GM11168 (cell line): ENCODE measurements around the gene PCDHA3.
"Not testable (repeated sequence)": the region's sequence is repeated elsewhere in the genome, so short reads cannot be mapped to it uniquely, and the experiment has no call there.

ENCODE experiments used
- in situ Hi-C: fragments of 300-500 bp; cut with MboI; formaldehyde crosslinking; loops from one replicate; pipeline ENCODE4 v1.12.0; 2022; ENCODE audit warnings: low sequenced_read_pairs; ENCODE audit not compliant: unreplicated experiment

The PCDHA3 gene

DNA sequence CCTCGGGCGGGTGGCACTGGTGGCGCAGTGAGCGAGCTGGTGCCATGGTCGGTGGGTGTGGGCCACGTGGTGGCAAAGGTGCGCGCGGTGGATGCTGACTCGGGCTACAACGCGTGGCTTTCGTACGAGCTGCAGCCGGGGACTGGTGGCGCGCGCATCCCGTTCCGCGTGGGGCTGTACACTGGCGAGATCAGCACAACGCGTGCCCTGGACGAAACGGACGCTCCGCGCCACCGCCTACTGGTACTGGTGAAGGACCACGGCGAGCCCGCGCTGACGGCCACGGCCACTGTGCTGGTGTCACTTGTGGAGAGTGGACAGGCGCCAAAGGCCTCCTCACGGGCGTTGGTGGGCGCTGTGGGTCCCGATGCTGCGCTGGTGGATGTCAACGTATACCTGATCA lies 8.0 kb downstream of the PCDHA3 start:
- in situ Hi-C loops = no loop called here

DNA sequence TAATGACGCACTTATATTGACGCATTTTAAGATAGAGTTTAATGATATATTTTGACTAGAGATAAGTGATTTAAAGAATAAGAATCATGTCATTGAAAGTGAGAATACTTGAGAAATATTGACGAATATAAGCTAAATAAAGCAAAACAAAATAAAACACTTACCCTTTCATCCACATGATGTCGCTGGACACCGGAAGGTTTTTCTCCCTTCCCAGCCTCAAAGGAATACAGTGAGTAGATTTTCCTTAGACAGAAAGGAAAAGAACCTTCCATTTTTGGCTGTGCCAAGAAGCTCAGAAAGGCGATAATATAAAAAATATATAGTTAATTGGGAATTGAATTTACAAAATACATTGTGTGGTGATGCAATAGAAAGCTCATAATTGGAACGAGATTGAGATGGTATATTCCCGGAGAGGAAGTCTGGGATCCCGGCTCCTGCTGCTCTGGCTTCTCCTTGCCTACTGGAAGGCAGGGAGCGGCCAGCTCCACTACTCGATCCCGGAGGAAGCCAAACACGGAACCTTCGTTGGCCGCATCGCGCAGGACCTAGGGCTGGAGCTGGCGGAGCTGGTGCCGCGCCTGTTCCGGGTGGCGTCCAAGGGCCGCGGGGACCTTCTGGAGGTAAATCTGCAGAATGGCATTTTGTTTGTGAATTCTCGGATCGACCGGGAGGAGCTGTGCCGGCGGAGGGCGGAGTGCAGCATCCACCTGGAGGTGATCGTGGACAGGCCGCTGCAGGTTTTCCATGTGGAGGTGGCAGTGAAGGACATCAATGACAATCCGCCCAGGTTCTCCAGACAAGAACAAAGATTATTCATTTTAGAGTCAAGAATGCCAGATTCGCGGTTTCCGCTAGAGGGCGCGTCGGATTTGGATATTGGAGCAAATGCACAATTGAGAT lies 20.8 kb downstream of the PCDHA3 start, which contains the start of gene PCDHA5:
TSS of gene PCDHA5 (plus strand) at position 239 of the 906 bp plus-strand sequence.
- in situ Hi-C loops = no loop called here

DNA sequence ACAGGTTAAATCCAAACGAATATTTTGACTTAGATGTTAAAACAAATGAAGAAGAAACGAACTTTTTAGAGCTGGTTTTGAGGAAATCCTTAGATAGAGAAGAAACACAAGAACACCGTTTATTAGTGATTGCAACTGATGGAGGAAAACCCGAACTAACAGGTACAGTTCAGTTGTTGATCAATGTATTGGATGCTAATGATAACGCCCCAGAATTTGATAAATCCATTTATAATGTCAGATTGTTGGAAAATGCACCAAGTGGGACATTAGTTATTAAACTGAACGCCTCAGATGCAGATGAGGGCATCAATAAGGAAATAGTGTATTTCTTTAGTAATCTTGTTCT lies 21.4 kb downstream of the PCDHA3 start:
- in situ Hi-C loops = no loop called here

DNA sequence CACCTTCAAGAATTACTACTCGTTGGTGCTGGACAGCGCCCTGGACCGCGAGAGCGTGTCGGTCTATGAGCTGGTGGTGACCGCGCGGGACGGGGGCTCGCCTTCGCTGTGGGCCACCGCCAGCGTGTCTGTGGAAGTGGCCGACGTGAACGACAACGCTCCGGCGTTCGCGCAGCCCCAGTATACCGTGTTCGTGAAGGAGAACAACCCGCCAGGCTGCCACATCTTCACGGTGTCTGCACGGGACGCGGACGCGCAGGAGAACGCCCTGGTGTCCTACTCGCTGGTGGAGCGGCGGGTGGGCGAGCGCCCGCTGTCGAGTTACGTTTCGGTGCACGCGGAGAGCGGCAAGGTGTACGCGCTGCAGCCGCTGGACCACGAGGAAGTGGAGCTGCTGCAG lies 22.1 kb downstream of the PCDHA3 start:
- in situ Hi-C loops = not testable (repeated sequence)

DNA sequence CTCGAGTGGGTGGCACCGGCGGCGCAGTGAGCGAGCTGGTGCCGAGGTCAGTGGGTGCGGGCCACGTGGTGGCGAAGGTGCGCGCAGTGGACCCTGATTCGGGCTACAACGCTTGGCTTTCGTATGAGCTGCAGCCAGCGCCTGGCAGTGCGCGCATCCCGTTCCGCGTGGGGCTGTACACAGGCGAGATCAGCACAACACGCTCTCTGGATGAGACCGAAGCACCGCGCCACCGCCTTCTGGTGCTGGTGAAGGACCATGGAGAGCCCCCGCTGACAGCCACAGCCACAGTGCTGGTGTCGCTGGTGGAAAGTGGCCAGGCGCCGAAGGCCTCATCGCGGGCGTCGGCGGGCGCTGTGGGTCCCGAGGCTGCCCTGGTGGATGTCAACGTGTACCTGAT lies 22.6 kb downstream of the PCDHA3 start:
- in situ Hi-C loops = no loop called here

DNA sequence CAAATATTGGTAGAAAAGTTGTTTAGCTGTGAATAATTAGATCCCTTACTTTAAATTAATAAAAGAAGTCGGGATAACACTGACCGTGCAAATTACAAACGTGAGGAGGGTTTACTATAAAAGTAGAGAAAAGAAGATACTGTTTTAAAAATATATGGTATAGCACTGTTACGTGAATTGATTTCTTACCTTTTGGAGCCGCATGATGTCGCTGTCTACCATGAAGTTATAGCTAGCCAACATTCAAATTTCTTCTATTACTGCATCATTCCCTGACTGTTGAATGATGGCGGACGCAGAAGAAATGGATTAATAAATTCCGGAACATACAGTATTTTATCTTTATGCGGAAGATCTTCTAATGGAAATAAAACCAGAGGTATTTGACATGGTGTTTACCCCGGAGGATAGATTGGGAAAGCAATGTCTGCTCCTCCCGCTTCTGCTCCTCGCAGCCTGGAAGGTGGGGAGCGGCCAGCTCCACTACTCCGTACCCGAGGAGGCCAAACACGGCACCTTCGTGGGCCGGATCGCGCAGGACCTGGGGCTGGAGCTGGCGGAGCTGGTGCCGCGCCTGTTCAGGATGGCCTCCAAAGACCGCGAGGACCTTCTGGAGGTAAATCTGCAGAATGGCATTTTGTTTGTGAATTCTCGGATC lies 27.0 kb downstream of the PCDHA3 start, which contains the start of gene PCDHA6:
TSS of gene PCDHA6 (plus strand) at position 257 of the 658 bp plus-strand sequence. CDS start at position 389, 132 bp downstream.
- in situ Hi-C loops = no loop called here

DNA sequence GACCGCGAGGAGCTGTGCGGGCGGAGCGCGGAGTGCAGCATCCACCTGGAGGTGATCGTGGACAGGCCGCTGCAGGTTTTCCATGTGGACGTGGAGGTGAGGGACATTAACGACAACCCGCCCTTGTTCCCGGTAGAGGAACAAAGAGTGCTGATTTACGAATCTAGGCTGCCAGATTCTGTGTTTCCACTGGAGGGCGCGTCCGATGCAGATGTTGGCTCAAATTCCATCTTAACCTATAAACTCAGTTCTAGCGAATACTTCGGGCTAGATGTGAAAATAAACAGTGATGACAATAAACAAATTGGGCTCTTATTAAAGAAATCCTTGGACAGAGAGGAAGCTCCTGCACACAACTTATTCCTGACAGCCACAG lies 27.5 kb downstream of the PCDHA3 start:
- in situ Hi-C loops = no loop called here

DNA sequence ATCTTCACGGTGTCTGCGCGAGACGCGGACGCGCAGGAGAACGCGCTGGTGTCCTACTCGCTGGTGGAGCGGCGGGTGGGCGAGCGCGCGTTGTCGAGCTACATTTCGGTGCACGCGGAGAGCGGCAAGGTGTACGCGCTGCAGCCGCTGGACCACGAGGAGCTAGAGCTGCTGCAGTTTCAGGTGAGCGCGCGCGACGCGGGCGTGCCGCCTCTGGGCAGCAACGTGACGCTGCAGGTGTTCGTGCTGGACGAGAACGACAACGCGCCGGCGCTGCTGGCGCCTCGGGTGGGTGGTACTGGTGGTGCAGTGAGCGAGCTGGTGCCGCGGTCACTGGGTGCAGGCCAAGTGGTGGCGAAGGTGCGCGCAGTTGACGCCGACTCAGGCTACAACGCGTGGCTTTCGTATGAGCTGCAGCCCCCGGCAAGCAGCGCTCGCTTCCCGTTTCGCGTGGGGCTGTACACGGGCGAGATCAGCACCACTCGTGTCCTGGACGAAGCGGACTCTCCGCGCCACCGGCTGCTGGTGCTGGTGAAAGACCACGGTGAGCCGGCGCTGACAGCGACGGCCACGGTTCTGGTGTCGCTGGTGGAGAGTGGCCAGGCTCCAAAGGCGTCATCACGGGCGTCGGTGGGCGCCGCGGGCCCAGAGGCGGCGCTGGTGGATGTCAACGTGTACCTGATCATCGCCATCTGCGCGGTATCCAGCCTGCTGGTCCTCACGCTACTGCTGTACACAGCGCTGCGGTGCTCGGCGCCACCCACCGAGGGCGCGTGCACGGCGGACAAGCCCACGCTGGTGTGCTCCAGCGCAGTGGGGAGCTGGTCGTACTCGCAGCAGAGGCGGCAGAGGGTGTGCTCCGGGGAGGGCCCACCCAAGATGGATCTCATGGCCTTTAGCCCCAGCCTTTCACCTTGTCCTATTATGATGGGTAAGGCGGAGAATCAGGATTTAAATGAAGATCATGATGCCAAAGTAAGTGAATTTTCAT lies 28.9 kb downstream of the PCDHA3 start:
- in situ Hi-C loops = not testable (repeated sequence)

DNA sequence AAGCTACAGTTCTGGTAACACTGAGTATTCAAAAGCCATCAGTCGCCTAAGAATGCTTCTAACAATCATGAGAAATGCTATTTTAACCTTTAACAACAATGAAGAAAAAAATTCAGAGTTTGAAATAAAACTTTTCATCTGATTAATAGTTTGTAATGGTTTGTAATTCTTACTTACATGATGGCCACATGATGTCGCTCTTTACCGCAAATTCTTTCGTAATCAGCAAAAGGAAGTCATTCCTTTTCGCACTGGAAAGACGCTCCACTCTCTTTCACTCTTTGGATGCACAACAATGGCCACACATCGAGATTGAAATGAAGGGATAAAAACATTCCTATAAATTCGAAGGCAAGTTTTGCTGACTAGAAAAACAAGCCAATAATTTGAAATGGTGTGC lies 33.1 kb downstream of the PCDHA3 start, which contains the start of gene PCDHA7:
TSS of gene PCDHA7 (plus strand) at position 277 of the 400 bp plus-strand sequence. CDS start at position 392, 115 bp downstream.
- in situ Hi-C loops = no loop called here

DNA sequence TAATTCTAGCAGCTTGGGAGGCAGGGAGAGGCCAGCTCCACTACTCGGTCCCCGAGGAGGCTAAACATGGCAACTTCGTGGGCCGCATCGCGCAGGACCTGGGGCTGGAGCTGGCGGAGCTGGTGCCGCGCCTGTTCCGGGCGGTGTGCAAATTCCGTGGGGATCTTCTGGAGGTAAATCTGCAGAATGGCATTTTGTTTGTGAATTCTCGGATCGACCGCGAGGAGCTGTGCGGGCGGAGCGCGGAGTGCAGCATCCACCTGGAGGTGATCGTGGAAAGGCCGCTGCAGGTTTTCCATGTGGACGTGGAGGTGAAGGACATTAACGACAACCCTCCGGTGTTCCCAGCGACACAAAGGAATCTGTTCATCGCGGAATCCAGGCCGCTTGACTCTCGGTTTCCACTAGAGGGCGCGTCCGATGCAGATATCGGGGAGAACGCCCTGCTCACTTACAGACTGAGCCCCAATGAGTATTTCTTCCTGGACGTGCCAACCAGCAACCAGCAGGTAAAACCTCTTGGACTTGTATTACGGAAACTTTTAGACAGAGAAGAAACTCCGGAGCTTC lies 33.7 kb downstream of the PCDHA3 start:
- in situ Hi-C loops = not testable (repeated sequence)

DNA sequence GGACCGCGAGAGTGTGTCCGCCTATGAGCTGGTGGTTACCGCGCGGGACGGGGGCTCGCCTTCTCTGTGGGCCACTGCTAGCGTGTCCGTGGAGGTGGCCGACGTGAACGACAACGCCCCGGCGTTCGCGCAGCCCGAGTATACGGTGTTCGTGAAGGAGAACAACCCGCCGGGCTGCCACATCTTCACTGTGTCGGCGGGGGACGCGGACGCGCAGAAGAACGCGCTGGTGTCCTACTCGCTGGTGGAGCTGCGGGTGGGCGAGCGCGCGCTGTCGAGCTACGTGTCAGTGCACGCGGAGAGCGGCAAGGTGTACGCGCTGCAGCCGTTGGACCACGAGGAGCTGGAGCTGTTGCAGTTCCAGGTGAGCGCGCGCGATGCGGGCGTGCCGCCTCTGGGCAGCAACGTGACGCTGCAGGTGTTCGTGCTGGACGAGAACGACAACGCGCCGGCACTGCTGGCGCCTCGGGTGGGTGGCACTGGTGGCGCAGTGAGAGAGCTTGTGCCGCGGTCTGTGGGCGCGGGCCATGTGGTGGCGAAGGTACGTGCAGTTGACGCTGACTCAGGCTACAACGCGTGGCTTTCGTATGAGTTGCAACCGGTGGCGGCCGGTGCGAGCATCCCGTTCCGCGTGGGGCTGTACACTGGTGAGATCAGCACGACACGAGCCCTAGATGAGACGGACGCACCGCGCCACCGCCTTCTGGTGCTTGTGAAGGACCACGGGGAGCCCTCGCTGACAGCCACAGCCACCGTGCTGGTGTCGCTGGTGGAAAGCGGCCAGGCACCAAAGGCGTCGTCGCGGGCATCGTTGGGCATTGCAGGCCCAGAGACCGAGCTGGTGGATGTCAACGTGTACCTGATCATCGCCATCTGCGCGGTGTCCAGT lies 35.0 kb downstream of the PCDHA3 start:
- in situ Hi-C loops = no loop called here

DNA sequence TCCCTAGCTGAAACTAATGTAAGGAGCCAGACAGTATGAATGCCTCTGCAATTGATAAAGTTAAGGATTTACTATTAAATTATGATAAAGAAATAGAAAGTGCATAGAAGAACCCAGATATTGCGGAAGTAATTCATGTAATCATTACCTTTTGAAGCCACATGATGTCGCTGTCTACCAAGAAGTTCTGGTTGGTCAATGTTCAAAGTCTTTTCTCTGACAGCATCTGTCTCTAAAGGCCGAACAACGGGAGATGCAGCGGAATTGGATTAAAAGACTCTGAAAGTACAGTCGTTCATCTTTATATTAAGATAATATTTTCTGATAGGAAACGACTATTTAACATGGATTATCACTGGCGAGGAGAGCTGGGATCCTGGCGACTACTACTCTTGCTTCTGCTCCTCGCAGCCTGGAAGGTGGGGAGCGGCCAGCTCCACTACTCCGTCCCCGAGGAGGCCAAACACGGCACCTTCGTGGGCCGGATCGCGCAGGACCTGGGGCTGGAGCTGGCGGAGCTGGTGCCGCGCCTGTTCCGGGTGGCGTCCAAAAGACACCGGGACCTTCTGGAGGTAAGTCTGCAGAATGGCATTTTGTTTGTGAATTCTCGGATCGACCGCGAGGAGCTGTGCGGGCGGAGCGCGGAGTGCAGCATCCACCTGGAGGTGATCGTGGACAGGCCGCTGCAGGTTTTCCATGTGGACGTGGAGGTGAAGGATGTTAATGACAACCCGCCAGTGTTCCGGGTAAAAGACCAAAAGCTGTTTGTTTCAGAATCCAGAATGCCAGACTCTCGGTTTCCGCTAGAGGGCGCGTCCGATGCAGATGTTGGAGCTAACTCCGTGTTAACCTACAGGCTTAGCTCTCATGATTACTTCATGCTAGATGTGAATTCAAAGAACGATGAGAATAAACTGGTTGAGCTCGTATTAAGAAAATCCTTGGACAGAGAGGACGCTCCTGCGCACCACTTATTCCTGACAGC lies 40.4 kb downstream of the PCDHA3 start, which contains the start of gene PCDHA8:
TSS of gene PCDHA8 (plus strand) at position 210 of the 985 bp plus-strand sequence. CDS start at position 345, 135 bp downstream.
- in situ Hi-C loops = no loop called here

DNA sequence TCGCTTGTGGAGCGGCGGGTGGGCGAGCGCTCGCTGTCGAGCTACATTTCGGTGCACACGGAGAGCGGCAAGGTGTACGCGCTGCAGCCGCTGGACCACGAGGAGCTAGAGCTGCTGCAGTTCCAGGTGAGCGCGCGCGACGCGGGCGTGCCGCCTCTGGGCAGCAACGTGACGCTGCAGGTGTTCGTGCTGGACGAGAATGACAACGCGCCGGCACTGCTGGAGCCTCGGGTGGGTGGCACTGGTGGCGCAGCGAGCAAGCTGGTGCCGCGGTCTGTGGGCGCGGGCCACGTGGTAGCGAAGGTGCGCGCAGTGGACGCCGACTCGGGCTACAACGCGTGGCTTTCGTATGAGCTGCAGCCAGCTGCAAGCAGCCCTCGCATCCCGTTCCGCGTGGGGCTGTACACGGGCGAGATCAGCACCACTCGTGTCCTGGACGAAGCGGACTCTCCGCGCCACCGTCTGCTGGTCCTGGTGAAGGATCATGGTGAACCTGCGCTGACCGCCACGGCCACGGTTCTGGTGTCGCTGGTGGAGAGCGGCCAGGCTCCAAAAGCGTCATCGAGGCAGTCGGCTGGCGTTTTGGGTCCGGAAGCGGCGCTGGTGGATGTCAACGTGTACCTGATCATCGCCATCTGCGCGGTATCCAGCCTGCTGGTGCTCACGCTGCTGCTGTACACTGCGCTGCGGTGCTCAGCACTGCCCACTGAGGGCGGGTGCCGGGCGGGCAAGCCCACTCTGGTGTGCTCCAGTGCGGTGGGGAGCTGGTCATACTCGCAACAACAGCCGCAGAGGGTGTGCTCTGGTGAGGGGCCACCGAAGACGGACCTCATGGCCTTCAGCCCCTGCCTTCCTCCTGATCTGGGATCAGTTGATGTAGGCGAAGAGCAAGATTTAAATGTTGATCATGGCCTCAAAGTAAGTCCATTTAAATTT lies 42.2 kb downstream of the PCDHA3 start:
- in situ Hi-C loops = no loop called here

DNA sequence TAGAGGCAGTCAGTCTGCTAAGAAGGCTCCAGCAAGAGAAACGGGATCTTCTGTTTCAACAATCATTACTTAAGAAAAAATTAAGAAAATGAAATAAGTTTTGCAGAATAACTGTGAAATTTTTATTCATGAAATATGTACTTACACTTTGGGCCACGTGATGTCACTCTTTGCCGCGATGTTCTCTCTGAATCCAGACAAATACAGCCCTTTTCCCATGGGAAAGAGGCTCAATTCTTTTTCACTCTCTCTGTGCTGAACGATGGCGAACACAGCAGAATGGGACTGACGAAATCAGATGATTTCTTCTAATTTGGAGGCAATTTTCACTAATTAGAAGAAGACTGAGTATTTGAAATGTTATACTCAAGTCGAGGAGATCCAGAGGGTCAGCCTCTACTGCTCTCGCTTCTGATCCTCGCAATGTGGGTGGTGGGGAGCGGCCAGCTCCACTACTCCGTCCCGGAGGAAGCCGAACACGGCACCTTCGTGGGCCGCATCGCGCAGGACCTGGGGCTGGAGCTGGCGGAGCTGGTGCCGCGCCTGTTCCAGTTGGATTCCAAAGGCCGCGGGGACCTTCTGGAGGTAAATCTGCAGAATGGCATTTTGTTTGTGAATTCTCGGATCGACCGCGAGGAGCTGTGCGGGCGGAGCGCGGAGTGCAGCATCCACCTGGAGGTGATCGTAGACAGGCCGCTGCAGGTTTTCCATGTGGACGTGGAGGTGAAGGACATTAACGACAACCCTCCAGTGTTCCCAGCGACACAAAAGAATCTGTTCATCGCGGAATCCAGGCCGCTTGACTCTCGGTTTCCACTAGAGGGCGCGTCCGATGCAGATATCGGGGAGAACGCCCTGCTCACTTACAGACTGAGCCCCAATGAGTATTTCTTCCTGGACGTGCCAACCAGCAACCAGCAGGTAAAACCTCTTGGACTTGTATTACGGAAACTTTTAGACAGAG lies 47.6 kb downstream of the PCDHA3 start, which contains the start of gene PCDHA9:
TSS of gene PCDHA9 (plus strand) at position 244 of the 964 bp plus-strand sequence. CDS start at position 358, 114 bp downstream.
- in situ Hi-C loops = not testable (repeated sequence)
